NB4 (cell line): ENCODE results near the gene ZNF211.
A peak's percentile ranks its signal among the peaks of the same experiment; 100 is the strongest.

ENCODE experiments used
- DNase-seq: peaks from one replicate; pipeline ENCODE4 v3.0.0; 2010; ENCODE audit warnings: low read depth
- H3K4me3 ChIP-seq: one replicate; pipeline ENCODE4 v1.5.1; 2011; ENCODE audit warnings: mild to moderate bottlenecking, low read depth, low read length, moderate library complexity
- CTCF ChIP-seq: IDR thresholded peaks from one replicate; pipeline ENCODE4 v1.5.1; 2012; ENCODE audit warnings: low read depth, low read length
- MAX ChIP-seq: IDR thresholded peaks from 2 replicates; pipeline ENCODE4 v1.6.1; 2011; ENCODE audit warnings: low read depth, low read length
- MYC ChIP-seq: IDR thresholded peaks from 2 replicates; pipeline ENCODE4 v1.6.1; 2011; ENCODE audit warnings: low read depth, low read length
- POLR2A ChIP-seq: IDR thresholded peaks from 2 replicates; pipeline ENCODE4 v1.6.1; 2011; ENCODE audit warnings: mild to moderate bottlenecking; ENCODE audit not compliant: insufficient read length; ENCODE audit errors: extremely low read depth

Gene ZNF211

GRCh38 chr19:57606931-57607330, 26.0 kb upstream of the ZNF211 start:
- TF ChIP-seq POLR2A = no peak
- TF ChIP-seq MYC = no peak
- TF ChIP-seq CTCF = no peak
- no peak for TF ChIP-seq MAX
- no peak for DNase-seq
- H3K4me3 ChIP-seq = no peak overlapping the region

GRCh38 chr19:57611113-57611512, 21.9 kb upstream of the ZNF211 start:
- DNase-seq = no peak
- TF ChIP-seq MYC (no peak), MAX (no peak), CTCF (no peak), POLR2A (no peak)
- no peak overlapping the region for H3K4me3 ChIP-seq

GRCh38 chr19:57613941-57614743, 18.8 kb upstream of the ZNF211 start, which contains the start of gene ZNF134:
Gene ZNF134 (plus strand): TSS chr19:57614242. CDS start chr19:57619469, 5,227 bp downstream.
- DNase-seq = peak; percentile 89
- peak within 1 kb of the TSS; percentile 81 for H3K4me3 ChIP-seq
- TF ChIP-seq CTCF (no peak), MAX (peak; percentile 71), MYC (peak; percentile 50), POLR2A (peak; percentile 65)

- H3K4me3 ChIP-seq = peak overlapping the region; percentile 81
- no peak for DNase-seq
- TF ChIP-seq MYC (no peak), POLR2A (no peak), MAX (no peak), CTCF (no peak)
Observed at GRCh38 chr19:57615346-57615745, 17.6 kb upstream of the ZNF211 start.

GRCh38 chr19:57620673-57621348, 12.2 kb upstream of the ZNF211 start:
- no peak for TF ChIP-seq CTCF
- TF ChIP-seq POLR2A = no peak
- no peak for TF ChIP-seq MYC
- TF ChIP-seq MAX = no peak
- peak; percentile 6 for DNase-seq
- H3K4me3 ChIP-seq = no peak overlapping the region
